HepG2 (cell line): ENCODE data around the gene ADIPOR2. TPM values are rescaled to one million over a fixed set of nuclear protein-coding genes. Genes with fewer than 3 reads are reported as not detected.

Experiments used
- CSRNP1 ChIP-seq: sonication (generic); formaldehyde crosslinking; IDR thresholded peaks from 2 replicates; pipeline ENCODE4 v1.8.1; 2023; ENCODE audit warnings: mild to moderate bottlenecking, missing genetic modification reagents
- CTCF ChIP-seq: sonication (generic); formaldehyde crosslinking; IDR thresholded peaks from 2 replicates; pipeline ENCODE4 v1.5.0; 2020; ENCODE audit warnings: mild to moderate bottlenecking, missing genetic modification reagents, moderate library complexity
- GABPA ChIP-seq, 2 experiments: IDR thresholded peaks; 2 replicates each; pipeline ENCODE4 v1.6.1; 2011 to 2016; ENCODE audit warnings: low read depth in 2 of 2, low read length in 1 of 2, missing biosample characterization in 1 of 2, missing genetic modification characterization in 1 of 2
- HNF4A ChIP-seq: sonication (generic); formaldehyde crosslinking; IDR thresholded peaks from 2 replicates; pipeline ENCODE4 v1.4.0; 2020; ENCODE audit warnings: missing genetic modification reagents
- HNRNPH1 ChIP-seq: fragments of 200-400 bp; formaldehyde crosslinking; optimal IDR thresholded peaks from 2 replicates; pipeline ENCODE3; 2017; ENCODE audit warnings: mild to moderate bottlenecking, low read depth, low read length
- IKZF4 ChIP-seq: sonication (generic); formaldehyde crosslinking; IDR thresholded peaks from 2 replicates; pipeline ENCODE4 v1.5.1; 2020; ENCODE audit warnings: borderline replicate concordance, mild to moderate bottlenecking, low read depth, missing genetic modification reagents; ENCODE audit errors: not compliant biosample characterization
- JUNB ChIP-seq: sonication (generic); formaldehyde crosslinking; IDR thresholded peaks from 2 replicates; pipeline ENCODE4 v1.8.0; 2022; ENCODE audit warnings: missing genetic modification reagents, mild to moderate bottlenecking, borderline replicate concordance
- MAX ChIP-seq: IDR thresholded peaks from 2 replicates; pipeline ENCODE4 v1.6.1; 2012; ENCODE audit warnings: inconsistent platforms
- PHF21A ChIP-seq: sonication (generic); formaldehyde crosslinking; IDR thresholded peaks from 2 replicates; pipeline ENCODE4 v1.5.0; 2020; ENCODE audit warnings: mild to moderate bottlenecking, missing genetic modification reagents
- RELA ChIP-seq: sonication (generic); formaldehyde crosslinking; IDR thresholded peaks from 2 replicates; pipeline ENCODE4 v1.4.0; 2020; ENCODE audit warnings: missing genetic modification reagents
- SAP130 ChIP-seq: IDR thresholded peaks from 2 replicates; pipeline ENCODE4 v1.6.1; 2016; ENCODE audit warnings: low read depth
- SMC3 ChIP-seq: IDR thresholded peaks from 2 replicates; pipeline ENCODE4 v1.6.1; 2011; ENCODE audit warnings: low read length, improper control_type of control experiment
- SP4 ChIP-seq: sonication (generic); formaldehyde crosslinking; IDR thresholded peaks from 2 replicates; pipeline ENCODE4 v1.8.1; 2023; ENCODE audit warnings: mild to moderate bottlenecking, missing genetic modification reagents
- U2AF2 ChIP-seq: fragments of 200-400 bp; formaldehyde crosslinking; IDR thresholded peaks from 2 replicates; pipeline ENCODE4 v1.6.1; 2017; ENCODE audit warnings: low read depth, mild to moderate bottlenecking, low read length
- ZBTB7A ChIP-seq: sonication (generic); formaldehyde crosslinking; IDR thresholded peaks from 2 replicates; pipeline ENCODE4 v1.8.0; 2022; ENCODE audit warnings: mild to moderate bottlenecking, missing genetic modification reagents
- ZNF207 ChIP-seq: fragments of 450-650 bp; IDR thresholded peaks from 2 replicates; pipeline ENCODE4 v1.6.1; 2016; ENCODE audit warnings: antibody characterized with exemption, borderline replicate concordance
- ZNF329 ChIP-seq: sonication (generic); formaldehyde crosslinking; IDR thresholded peaks from 2 replicates; pipeline ENCODE4 v1.9.0; 2021; ENCODE audit warnings: low read depth, mild to moderate bottlenecking, missing genetic modification reagents
- ZNF430 ChIP-seq: sonication (generic); formaldehyde crosslinking; IDR thresholded peaks from 2 replicates; pipeline ENCODE4 v1.9.0; 2021; ENCODE audit warnings: mild to moderate bottlenecking, missing genetic modification reagents
- ZNF484 ChIP-seq: sonication (generic); formaldehyde crosslinking; IDR thresholded peaks from 2 replicates; pipeline ENCODE4 v1.5.1; 2020; ENCODE audit warnings: mild to moderate bottlenecking, low read depth, missing genetic modification reagents, borderline replicate concordance
- polyA plus RNA-seq, 8 experiments: library from polyadenylated mRNA; depleted of rRNA in 3 of 8; stranded (reverse) in 7 of 8; unstranded in 1 of 8; fragments of >200 nt; fragmentation: Illumina TruSeq in 4 of 8; extraction: Trizol in 4 of 8; gene quantifications; 2 replicates each; pipeline versions ENCODE4 v1.2.1 to v1.2.3, GENCODE V29; 2011 to 2016; ENCODE audit warnings: low read depth in 4 of 8, missing spikeins in 1 of 8, mixed read lengths in 1 of 8; ENCODE audit not compliant: insufficient read depth in 1 of 8
- total RNA-seq, 5 experiments: library from RNA; depleted of rRNA; stranded (reverse); fragments of >200 nt; fragmentation: Illumina TruSeq; extraction: Trizol; gene quantifications; 2 replicates each; pipeline ENCODE4 v1.2.3, GENCODE V29; 2016; ENCODE audit warnings: low read depth in 1 of 5
- TF ChIP-seq, protein P1 (sequence below): IDR thresholded peaks from 2 replicates; pipeline ENCODE4 v1.6.1; 2016
- TF ChIP-seq, protein P2 (sequence below): sonication (generic); formaldehyde crosslinking; IDR thresholded peaks from 2 replicates; pipeline ENCODE4 v1.5.0; 2020; ENCODE audit warnings: mild to moderate bottlenecking, missing genetic modification reagents

ADIPOR2 gene
- total and polyA plus RNA-seq, 2 of the 13 experiments (the other 11 are each of a cell fraction or from before 2014, with no cell fraction given): 35.2 to 52.2 TPM

DNA sequence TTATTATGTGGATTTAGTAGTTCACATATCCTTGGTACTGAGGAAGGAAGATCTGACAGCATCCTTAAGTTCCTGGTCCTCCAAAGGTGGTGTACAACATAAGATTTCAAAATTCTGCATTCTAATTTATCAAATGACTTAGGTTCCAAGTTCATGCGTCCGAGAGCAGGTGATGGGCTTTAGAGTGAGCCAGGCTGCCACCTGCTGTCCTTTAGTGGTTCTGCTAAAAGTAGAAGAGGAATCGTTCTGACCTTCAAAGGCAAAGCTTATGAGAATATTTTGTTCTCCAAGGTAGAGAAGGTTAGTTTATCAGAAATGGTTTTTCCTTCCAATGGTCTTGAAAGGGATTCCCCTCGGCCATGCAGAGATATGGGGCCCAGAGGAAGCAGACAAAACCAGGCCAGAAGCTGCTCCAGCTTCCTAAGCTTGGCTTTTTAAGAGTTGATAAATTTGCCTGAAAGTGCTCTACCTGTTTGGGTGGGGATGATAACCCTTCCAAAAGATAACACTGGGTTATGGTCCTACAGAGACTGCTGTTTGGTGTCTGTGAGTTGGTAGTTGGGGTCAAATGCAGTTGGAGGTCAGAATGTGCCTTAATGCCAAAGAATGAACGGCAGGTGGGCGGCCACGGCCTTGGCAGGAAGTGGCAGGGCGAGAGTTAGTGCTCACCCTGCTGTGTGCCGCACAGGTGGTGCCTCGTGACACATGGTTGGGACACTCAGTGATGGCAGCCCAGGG, 100.4 kb downstream of the ADIPOR2 start (continued):
- TF ChIP-seq ZBTB7A (CRISPR knock-in tag) (no peak), ZNF207 (no peak), RELA (CRISPR knock-in tag) (no peak), CSRNP1 (CRISPR knock-in tag) (no peak), MAX (no peak), SMC3 (peak; percentile 91), HNF4A (CRISPR knock-in tag) (peak; percentile 37), IKZF4 (no peak), HNRNPH1 (no peak), SAP130 (no peak; the same call in 1 of the 2 replicates), GABPA (IDR thresholded peaks at IDR 0.05; ENCODE audit: low read depth, low read length) (no peak), GABPA (CRISPR knock-in tag; IDR thresholded peaks at IDR 0.05; ENCODE audit: low read depth) (0 out of 2 replicates have a peak, but pooled peaks have one; percentile 12), CTCF (peak; percentile 85), PHF21A (CRISPR knock-in tag) (0 out of 2 replicates have a peak, but pooled peaks have one; percentile 24), JUNB (CRISPR knock-in tag) (no peak), U2AF2 (no peak), ZNF430 (CRISPR knock-in tag) (no peak), ZNF329 (no peak), SP4 (CRISPR knock-in tag) (no peak), ZNF484 (CRISPR knock-in tag) (no peak)
- TF ChIP-seq, protein P1, sequence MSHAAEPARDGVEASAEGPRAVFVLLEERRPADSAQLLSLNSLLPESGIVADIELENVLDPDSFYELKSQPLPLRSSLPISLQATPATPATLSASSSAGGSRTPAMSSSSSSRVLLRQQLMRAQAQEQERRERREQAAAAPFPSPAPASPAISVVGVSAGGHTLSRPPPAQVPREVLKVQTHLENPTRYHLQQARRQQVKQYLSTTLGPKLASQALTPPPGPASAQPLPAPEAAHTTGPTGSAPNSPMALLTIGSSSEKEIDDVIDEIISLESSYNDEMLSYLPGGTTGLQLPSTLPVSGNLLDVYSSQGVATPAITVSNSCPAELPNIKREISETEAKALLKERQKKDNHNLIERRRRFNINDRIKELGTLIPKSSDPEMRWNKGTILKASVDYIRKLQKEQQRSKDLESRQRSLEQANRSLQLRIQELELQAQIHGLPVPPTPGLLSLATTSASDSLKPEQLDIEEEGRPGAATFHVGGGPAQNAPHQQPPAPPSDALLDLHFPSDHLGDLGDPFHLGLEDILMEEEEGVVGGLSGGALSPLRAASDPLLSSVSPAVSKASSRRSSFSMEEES (CRISPR knock-in tag): no peak
- TF ChIP-seq, protein P2, sequence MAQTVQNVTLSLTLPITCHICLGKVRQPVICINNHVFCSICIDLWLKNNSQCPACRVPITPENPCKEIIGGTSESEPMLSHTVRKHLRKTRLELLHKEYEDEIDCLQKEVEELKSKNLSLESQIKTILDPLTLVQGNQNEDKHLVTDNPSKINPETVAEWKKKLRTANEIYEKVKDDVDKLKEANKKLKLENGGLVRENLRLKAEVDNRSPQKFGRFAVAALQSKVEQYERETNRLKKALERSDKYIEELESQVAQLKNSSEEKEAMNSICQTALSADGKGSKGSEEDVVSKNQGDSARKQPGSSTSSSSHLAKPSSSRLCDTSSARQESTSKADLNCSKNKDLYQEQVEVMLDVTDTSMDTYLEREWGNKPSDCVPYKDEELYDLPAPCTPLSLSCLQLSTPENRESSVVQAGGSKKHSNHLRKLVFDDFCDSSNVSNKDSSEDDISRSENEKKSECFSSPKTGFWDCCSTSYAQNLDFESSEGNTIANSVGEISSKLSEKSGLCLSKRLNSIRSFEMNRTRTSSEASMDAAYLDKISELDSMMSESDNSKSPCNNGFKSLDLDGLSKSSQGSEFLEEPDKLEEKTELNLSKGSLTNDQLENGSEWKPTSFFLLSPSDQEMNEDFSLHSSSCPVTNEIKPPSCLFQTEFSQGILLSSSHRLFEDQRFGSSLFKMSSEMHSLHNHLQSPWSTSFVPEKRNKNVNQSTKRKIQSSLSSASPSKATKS (CRISPR knock-in tag): no peak
